Activated T-helper 1 cell treated with anti-CD3 and anti-CD28 coated beads, Interleukin-12 subunit alpha, Interleukin-12 subunit beta, Interleukin-2, Interleukin-4 antibody, amounts not matched to agents 30 ng/mL and 10 ng/mL and 1 ng/mL, durations not matched to agents 14 hours and 24 hours and 36 hours (primary cell): ENCODE measurements around the gene ABHD15. TPM values are rescaled to one million over a fixed set of nuclear protein-coding genes. Genes with fewer than 3 reads are reported as not detected.
"Not testable (repeated sequence)": the region's sequence is repeated elsewhere in the genome, so short reads cannot be mapped to it uniquely, and the experiment has no call there.

Source experiments
- DNase-seq: peaks from one replicate; pipeline ENCODE4 v3.0.0; 2021; ENCODE audit warnings: low spot score
- H3K27ac Mint-ChIP-seq: one replicate; pipeline ENCODE4 v1.8.0; 2021; ENCODE audit warnings: mild to moderate bottlenecking, mixed read lengths
- H3K27me3 Mint-ChIP-seq: one replicate; pipeline ENCODE4 v1.8.0; 2022; ENCODE audit warnings: mild to moderate bottlenecking, moderate library complexity, mixed read lengths; ENCODE audit not compliant: insufficient read depth
- H3K36me3 Mint-ChIP-seq: one replicate; pipeline ENCODE4 v1.8.0; 2021; ENCODE audit warnings: low read depth, mixed read lengths
- H3K4me1 Mint-ChIP-seq: one replicate; pipeline ENCODE4 v1.8.0; 2021; ENCODE audit warnings: low read depth, mixed read lengths
- H3K4me3 Mint-ChIP-seq: one replicate; pipeline ENCODE4 v1.8.0; 2021; ENCODE audit warnings: mild to moderate bottlenecking, moderate library complexity, mixed read lengths
- H3K9me3 Mint-ChIP-seq: one replicate; pipeline ENCODE4 v1.8.0; 2021; ENCODE audit warnings: mixed read lengths
- intact Hi-C: fragments of 100-400 bp; cut with micrococcal nuclease; formaldehyde crosslinking; loops from one replicate; pipeline ENCODE4 v1.15.1; 2024
- total RNA-seq: library from RNA; stranded (reverse); gene quantifications from 2 replicates; pipeline ENCODE4 v1.2.3, GENCODE V29; 2022

ABHD15 gene
- total RNA-seq, 1 donor from 2014 or later: 19.5 TPM

GRCh38 chr17:29567304-29567553, 392 bp upstream of the ABHD15 start:
- intact Hi-C loops: loop anchor here (2.0 to 5.0 kb wide), 6 partner anchors 195 to 616 kb away; partner anchors contain the start of genes PHF12 and SSH2
- Mint-ChIP-seq H3K27me3 (peaks cover 1% of the 10 kb centered on the region), H3K4me1 (peaks cover 20% of the 10 kb centered on the region), H3K27ac (peak overlapping the region; percentile 95), H3K36me3 (peaks cover 18% of the 10 kb centered on the region), H3K4me3 (peak overlapping the region; percentile 89), H3K9me3 (no peaks in the 10 kb centered on the region)
- DNase-seq: no peak

GRCh38 chr17:29565643-29566472, 979 bp downstream of the ABHD15 start:
- Mint-ChIP-seq H3K36me3 (peaks cover 23% of the 10 kb centered on the region), H3K27me3 (peaks cover 1% of the 10 kb centered on the region), H3K4me3 (peak overlapping the region; percentile 93), H3K27ac (peak overlapping the region; percentile 89), H3K9me3 (no peaks in the 10 kb centered on the region), H3K4me1 (peaks cover 20% of the 10 kb centered on the region)
- intact Hi-C loops: loop anchor here (1.0 to 5.0 kb wide), 8 partner anchors 176 to 615 kb away; partner anchors contain the start of genes PHF12, SSH2 and TAOK1
- DNase-seq: peak; percentile 62

GRCh38 chr17:29563816-29564215, 3.0 kb downstream of the ABHD15 start:
- intact Hi-C loops: no loop called here

GRCh38 chr17:29562615-29563014, 4.2 kb downstream of the ABHD15 start:
- peaks cover 19% of the 10 kb centered on the region for H3K4me1 Mint-ChIP-seq
- intact Hi-C loops: no loop called here
- H3K27ac Mint-ChIP-seq: no peak overlapping the region
- no peaks in the 10 kb centered on the region for H3K27me3 Mint-ChIP-seq
- DNase-seq: no peak
- no peak overlapping the region for H3K4me3 Mint-ChIP-seq
- H3K36me3 Mint-ChIP-seq: peaks cover 27% of the 10 kb centered on the region
- no peaks in the 10 kb centered on the region for H3K9me3 Mint-ChIP-seq

More at GRCh38 chr17:29563816-29564215, 3.0 kb downstream of the ABHD15 start:
- peaks cover 15% of the 10 kb centered on the region for H3K4me1 Mint-ChIP-seq
- no peak overlapping the region for H3K27ac Mint-ChIP-seq
- peak overlapping the region; percentile 54 for H3K4me3 Mint-ChIP-seq
- H3K27me3 Mint-ChIP-seq: peaks cover 1% of the 10 kb centered on the region
- H3K9me3 Mint-ChIP-seq: no peaks in the 10 kb centered on the region
- H3K36me3 Mint-ChIP-seq: peaks cover 27% of the 10 kb centered on the region
- no peak for DNase-seq

- no peaks in the 10 kb centered on the region for H3K9me3 Mint-ChIP-seq
- no peaks in the 10 kb centered on the region for H3K27me3 Mint-ChIP-seq
- H3K27ac Mint-ChIP-seq: no peak overlapping the region
- peaks cover 27% of the 10 kb centered on the region for H3K36me3 Mint-ChIP-seq
- no peak for DNase-seq
- peaks cover 27% of the 10 kb centered on the region for H3K4me1 Mint-ChIP-seq
- intact Hi-C loops: no loop called here
- no peak overlapping the region for H3K4me3 Mint-ChIP-seq
Measured at GRCh38 chr17:29561554-29562517, 5.0 kb downstream of the ABHD15 start.

- Mint-ChIP-seq H3K4me1 (peaks cover 21% of the 10 kb centered on the region), H3K4me3 (no peak overlapping the region), H3K27me3 (no peaks in the 10 kb centered on the region), H3K9me3 (no peaks in the 10 kb centered on the region), H3K27ac (no peak overlapping the region), H3K36me3 (peaks cover 27% of the 10 kb centered on the region)
- intact Hi-C loops: no loop called here
- no peak for DNase-seq
Measured at GRCh38 chr17:29560316-29560715, 6.5 kb downstream of the ABHD15 start.

- peaks cover 28% of the 10 kb centered on the region for H3K36me3 Mint-ChIP-seq
Measured at GRCh38 chr17:29559640-29560039, 7.2 kb downstream of the ABHD15 start.

GRCh38 chr17:29558139-29558538, 8.7 kb downstream of the ABHD15 start:
- H3K27ac Mint-ChIP-seq: not testable (repeated sequence)

More at GRCh38 chr17:29559640-29560039, 7.2 kb downstream of the ABHD15 start:
- H3K27ac Mint-ChIP-seq: no peak overlapping the region
- intact Hi-C loops: no loop called here
- peaks cover 21% of the 10 kb centered on the region for H3K4me1 Mint-ChIP-seq
- H3K27me3 Mint-ChIP-seq: no peaks in the 10 kb centered on the region
- no peak overlapping the region for H3K4me3 Mint-ChIP-seq
- no peaks in the 10 kb centered on the region for H3K9me3 Mint-ChIP-seq
- DNase-seq: no peak

GRCh38 chr17:29557739-29558116, 9.1 kb downstream of the ABHD15 start:
- H3K27me3 Mint-ChIP-seq: no peaks in the 10 kb centered on the region
- no peak overlapping the region for H3K4me3 Mint-ChIP-seq
- H3K4me1 Mint-ChIP-seq: peaks cover 14% of the 10 kb centered on the region
- H3K36me3 Mint-ChIP-seq: peaks cover 21% of the 10 kb centered on the region
- DNase-seq: no peak
- intact Hi-C loops: no loop called here
- H3K9me3 Mint-ChIP-seq: no peaks in the 10 kb centered on the region
- H3K27ac Mint-ChIP-seq: no peak overlapping the region

More at GRCh38 chr17:29558139-29558538, 8.7 kb downstream of the ABHD15 start:
- DNase-seq, H3K9me3 Mint-ChIP-seq, H3K27me3 Mint-ChIP-seq, H3K4me3 Mint-ChIP-seq, intact Hi-C loops: not testable (repeated sequence)
- Mint-ChIP-seq H3K4me1 (peaks cover 14% of the 10 kb centered on the region), H3K36me3 (peaks cover 24% of the 10 kb centered on the region)

GRCh38 chr17:29557085-29557738, 9.6 kb downstream of the ABHD15 start:
- Mint-ChIP-seq H3K36me3 (peaks cover 18% of the 10 kb centered on the region), H3K27me3 (no peaks in the 10 kb centered on the region), H3K4me3 (no peak overlapping the region), H3K9me3 (no peaks in the 10 kb centered on the region), H3K4me1 (peaks cover 14% of the 10 kb centered on the region), H3K27ac (peak overlapping the region; percentile 26)
- no peak for DNase-seq
- intact Hi-C loops: no loop called here

GRCh38 chr17:29555840-29556239, 11.0 kb downstream of the ABHD15 start:
- Mint-ChIP-seq H3K9me3 (no peaks in the 10 kb centered on the region), H3K27ac (no peak overlapping the region)

GRCh38 chr17:29549177-29549923, 17.5 kb downstream of the ABHD15 start:
- Mint-ChIP-seq H3K36me3 (peaks cover 9% of the 10 kb centered on the region), H3K27ac (no peak overlapping the region)

More at GRCh38 chr17:29555840-29556239, 11.0 kb downstream of the ABHD15 start:
- peaks cover 9% of the 10 kb centered on the region for H3K36me3 Mint-ChIP-seq
- intact Hi-C loops: no loop called here
- no peaks in the 10 kb centered on the region for H3K27me3 Mint-ChIP-seq
- DNase-seq: no peak
- no peak overlapping the region for H3K4me3 Mint-ChIP-seq
- peaks cover 14% of the 10 kb centered on the region for H3K4me1 Mint-ChIP-seq

More at GRCh38 chr17:29549177-29549923, 17.5 kb downstream of the ABHD15 start:
- H3K4me1 Mint-ChIP-seq: peaks cover 5% of the 10 kb centered on the region
- no peaks in the 10 kb centered on the region for H3K9me3 Mint-ChIP-seq
- DNase-seq: no peak
- H3K4me3 Mint-ChIP-seq: no peak overlapping the region
- H3K27me3 Mint-ChIP-seq: no peaks in the 10 kb centered on the region
- intact Hi-C loops: no loop called here
